EH (cell line): ENCODE measurements around the gene SPPL3.
"Not testable (repeated sequence)": the region's sequence is repeated elsewhere in the genome, so short reads cannot be mapped to it uniquely, and the experiment has no call there.

Experiments used
- DNase-seq: peaks from one replicate; pipeline ENCODE4 v3.0.0-alpha.2; 2015; ENCODE audit warnings: low read depth

The SPPL3 gene

DNA sequence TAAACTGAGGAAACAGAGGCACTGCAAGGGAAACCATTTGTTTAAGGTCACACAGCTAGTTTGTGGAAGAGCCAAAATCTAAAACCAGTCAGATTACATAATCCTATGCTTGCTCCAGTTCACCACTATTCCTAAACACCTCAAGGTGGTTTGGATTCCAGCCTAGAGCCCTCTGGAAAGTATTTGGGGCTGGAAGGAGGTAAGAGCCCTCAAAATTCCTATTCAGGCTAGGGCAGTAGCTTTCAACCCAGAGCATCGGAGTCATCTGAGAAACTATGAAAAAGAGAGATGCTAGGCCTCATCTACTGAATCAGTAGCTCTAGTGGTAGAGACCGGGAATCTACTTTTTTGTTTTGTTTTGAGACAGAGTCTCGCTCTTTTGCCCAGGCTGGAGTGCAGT lies 16.0 kb upstream of the SPPL3 start:
- DNase-seq: no peak

- no peak for DNase-seq
Measured at GRCh38 chr12:120917748-120918147, 13.6 kb upstream of the SPPL3 start.

GRCh38 chr12:120916561-120916960 lies 12.4 kb upstream of the SPPL3 start:
- DNase-seq: no peak

GRCh38 chr12:120914794-120915193 lies 10.6 kb upstream of the SPPL3 start:
- no peak for DNase-seq

DNA sequence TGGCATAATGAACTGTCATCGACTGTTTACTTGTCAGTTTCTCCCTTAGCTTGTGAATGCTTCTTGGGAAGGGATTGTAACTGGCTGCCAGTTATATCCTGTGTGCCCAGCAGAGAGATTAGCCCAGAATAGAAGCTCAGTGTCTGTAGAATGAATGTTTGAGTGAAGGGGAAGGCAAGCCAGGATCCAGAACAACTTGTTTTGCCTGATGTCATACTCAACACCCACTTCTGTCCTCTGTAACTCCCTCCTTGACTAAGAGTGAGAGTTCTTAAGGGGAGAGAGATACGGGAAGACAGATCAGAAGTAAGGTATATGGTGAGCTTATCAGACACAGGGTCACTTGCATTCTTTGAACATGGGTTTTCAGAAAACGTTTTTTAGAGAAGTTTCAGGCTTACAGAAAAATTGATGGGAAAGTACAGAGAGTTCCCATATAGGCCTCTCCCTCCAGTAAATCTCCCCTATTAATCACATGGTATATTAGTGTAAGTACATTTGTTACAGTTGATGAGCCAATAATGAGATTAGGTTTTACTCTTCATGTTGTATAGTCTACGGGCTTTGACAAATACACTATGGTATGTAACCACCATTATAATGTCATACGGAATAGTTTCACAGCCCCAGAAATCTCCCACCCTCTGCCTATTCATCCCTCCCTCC lies 5.6 kb upstream of the SPPL3 start:
- peak; percentile 7 for DNase-seq

DNA sequence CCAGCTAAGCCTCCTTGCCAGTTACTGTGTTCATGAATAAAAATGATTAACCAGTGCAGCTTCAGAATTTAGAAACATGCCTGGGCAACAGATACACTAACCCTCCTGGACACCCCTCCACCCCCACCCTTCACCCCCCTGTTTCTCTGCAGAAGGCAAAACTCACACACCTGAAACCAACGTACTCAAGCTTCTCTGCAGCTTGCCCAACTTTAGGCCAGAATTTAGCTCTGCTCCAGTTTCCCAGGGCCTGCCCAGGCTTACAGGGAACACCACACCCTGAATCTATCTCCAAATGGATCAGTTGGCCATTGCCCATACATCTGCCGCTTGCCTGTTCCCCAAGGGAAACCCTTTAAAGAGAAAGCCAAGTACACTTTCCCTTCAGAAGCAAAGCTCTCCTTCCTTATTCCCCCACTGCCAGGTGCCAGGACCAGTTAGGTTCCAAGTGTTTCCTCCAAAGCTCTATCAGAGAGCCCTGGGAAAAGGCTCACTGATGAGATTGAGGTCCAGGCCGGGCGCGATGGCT lies 1.8 kb upstream of the SPPL3 start:
- DNase-seq: no peak

DNA sequence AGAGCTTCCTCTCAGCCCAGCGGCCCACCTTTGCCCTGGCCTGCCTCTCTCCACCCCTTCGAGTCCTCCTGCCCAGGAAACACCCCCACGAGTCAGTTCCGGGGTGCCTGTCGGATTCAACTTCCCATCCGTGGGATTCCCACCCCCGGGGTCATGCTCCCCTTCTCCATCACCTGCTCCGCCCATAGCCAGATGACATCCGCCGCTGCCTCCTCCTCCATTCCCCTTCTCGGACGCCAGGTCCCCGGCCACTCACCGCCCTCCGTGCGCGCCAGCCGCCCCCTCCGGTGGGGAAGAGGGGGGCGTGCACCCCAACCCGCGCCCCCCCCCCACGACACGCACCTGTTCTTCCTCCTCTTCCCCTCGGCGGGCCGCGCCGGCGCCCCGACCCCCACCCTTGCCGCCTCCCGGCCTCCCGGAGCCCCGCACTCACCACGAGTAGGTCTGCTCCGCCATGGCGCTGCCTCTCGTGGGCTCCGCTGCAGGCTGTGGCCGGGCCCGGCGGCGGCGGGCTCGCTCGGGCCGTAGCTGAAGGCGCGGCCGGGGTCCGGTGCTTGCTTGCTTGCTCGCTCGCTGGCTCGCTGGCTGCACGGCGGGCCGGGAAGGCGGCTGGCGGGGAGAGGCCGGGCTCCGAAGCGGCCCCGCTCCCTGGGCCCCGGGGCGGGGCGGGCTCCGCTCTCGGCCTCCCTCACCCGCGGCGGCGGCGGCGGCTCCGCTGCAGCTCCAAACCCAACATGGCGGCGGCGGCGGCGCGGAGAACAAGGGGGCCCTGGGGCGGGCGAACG lies 554 bp downstream of the SPPL3 start:
- peak; percentile 54 for DNase-seq

GRCh38 chr12:120902846-120903411 lies 1.2 kb downstream of the SPPL3 start:
- DNase-seq: peak; percentile 5

GRCh38 chr12:120901818-120902217 lies 2.3 kb downstream of the SPPL3 start:
- no peak for DNase-seq

- DNase-seq: not testable (repeated sequence)
Measured at GRCh38 chr12:120901101-120901500, 3.1 kb downstream of the SPPL3 start.

GRCh38 chr12:120895532-120895931 lies 8.6 kb downstream of the SPPL3 start:
- no peak for DNase-seq

DNA sequence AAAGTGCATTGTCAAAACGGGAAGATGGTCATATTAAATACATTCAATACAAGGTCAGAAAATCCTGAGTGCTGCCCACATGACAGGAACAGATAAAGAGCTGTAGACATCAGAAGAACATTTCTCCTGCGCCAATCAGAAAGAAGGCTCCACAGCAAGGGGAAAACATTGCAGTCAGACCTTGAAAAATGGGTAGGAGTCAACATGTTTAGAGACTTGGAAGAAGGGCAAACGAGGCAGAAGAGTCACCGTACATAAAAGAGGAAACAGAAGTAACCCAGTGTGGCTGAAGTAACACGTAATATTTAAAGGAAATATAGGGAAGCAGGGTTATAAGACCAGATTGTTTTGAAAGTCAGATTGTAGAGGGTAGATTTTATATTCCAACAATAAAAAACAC lies 11.9 kb downstream of the SPPL3 start:
- DNase-seq: no peak

- no peak for DNase-seq
Measured at GRCh38 chr12:120890963-120891362, 13.2 kb downstream of the SPPL3 start.

GRCh38 chr12:120887253-120888043 lies 16.7 kb downstream of the SPPL3 start:
- no peak for DNase-seq

DNA sequence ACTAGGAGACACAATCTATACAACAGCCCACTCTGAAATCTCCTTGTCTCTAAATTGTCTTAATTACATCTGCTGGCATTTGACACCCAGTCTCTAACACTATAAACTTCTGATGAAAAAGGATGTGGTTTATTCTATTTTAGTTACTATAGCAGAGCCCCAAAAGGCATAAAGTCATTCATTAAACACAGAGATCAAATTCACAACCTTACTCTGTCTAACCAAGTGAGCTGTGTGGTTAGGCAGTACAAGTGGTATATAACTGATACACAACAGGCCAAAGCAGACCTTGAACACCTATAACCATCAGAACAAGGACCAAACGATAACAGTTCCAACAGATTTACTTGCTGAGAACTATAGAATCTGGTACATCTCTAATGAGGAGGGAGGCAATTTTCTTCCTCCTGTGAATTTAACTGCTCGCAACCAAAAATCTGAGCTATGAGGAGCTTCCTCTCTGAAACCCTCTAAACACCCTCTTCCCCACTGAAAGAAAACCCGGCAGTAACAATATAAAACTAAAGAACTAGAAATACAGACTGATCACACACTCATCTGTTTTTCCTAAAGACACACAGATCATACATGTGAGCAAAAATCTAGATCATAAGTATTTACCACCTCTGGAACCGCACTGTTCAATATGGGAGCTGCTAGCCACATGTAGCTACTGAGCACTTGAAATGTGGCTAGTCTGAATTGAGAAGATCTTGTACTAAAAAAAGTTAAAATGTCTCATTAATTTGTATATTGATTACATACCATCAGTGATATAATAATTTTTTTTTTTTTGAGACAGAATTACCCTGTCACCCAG lies 17.7 kb downstream of the SPPL3 start:
- DNase-seq: no peak

- no peak for DNase-seq
Measured at GRCh38 chr12:120885521-120885920, 18.6 kb downstream of the SPPL3 start.

DNA sequence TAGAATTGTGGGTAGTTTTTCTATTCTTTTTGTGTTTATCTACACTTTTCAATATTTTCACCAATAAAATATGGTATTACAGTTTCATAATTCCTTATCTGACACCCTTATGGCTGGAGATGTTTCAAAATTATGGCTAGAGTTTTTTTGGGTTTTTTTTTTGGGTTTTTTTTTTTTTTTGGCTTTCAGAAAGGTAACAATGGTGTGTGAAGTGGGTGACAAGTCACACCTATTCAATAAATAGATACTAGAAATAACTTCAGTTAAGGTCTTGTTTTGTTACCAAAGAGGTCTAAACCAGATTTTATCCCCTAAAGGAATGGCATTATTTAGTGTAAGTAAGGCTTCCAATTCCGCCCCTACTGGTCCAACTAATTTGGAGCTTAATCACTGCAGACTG lies 19.5 kb downstream of the SPPL3 start:
- DNase-seq: no peak

DNA sequence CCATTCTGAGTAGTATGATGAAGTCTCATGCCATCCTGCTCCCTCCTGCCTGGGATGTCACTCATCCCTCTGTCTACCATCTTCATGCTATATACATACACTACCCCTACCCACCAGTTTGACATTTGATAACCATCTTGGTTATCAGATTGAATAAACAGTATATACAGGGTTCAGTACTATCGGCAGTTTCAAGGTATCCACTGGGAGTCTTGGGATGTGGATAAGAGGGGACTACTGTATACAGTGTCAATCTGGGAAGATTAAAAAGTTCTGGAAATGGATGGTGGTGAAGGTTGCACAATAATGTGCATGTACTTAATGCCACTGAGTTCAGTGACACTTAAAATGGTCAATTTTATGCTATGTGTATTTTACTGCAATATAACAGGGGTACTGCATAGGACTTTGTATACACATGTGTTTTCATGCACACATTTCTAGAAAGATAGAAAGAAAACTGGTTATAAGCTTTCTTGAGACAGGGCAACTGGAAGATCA lies 22.1 kb downstream of the SPPL3 start:
- no peak for DNase-seq

GRCh38 chr12:120879718-120880300 lies 24.3 kb downstream of the SPPL3 start:
- DNase-seq: no peak

- no peak for DNase-seq
Measured at GRCh38 chr12:120879102-120879501, 25.1 kb downstream of the SPPL3 start.
